Measurements from ENCODE around the gene ZNF573.
A peak's percentile ranks its signal among the peaks of the same experiment; 100 is the strongest.
"Not testable (repeated sequence)": the region's sequence is repeated elsewhere in the genome, so short reads cannot be mapped to it uniquely, and the experiment has no call there.

Gene ZNF573

GRCh38 chr19:37763488-37763887 lies 15.9 kb downstream of the ZNF573 start:
- DNase-seq: no peak
- Histone ChIP-seq H3K27me3 (replicated peaks; ENCODE audit: control insufficient read depth, insufficient read depth, low read length, poor library complexity, severe bottlenecking) (no peaks in the 10 kb centered on the region), H3K4me1 (ENCODE audit: control insufficient read depth, insufficient read depth, low read length, poor library complexity, severe bottlenecking) (no peaks in the 10 kb centered on the region), H3K4me3 (ENCODE audit: insufficient read depth, low read depth, low read length, poor library complexity, severe bottlenecking) (no peak overlapping the region), H3K36me3 (ENCODE audit: control insufficient read depth, insufficient read depth, low read length) (peaks cover 36% of the 10 kb centered on the region), H3K27ac (ENCODE audit: insufficient read depth, low read length, poor library complexity, severe bottlenecking) (no peak overlapping the region), H3K9me3 (ENCODE audit: control insufficient read depth, low read length) (no peaks in the 10 kb centered on the region)

GRCh38 chr19:37757683-37758082 lies 21.7 kb downstream of the ZNF573 start:
- not testable (repeated sequence) for H3K27me3 ChIP-seq (replicated peaks; ENCODE audit: control insufficient read depth, insufficient read depth, low read length, poor library complexity, severe bottlenecking); H3K4me3 ChIP-seq (ENCODE audit: insufficient read depth, low read depth, low read length, poor library complexity, severe bottlenecking); H3K9me3 ChIP-seq (ENCODE audit: control insufficient read depth, low read length); H3K4me1 ChIP-seq (ENCODE audit: control insufficient read depth, insufficient read depth, low read length, poor library complexity, severe bottlenecking); DNase-seq; H3K27ac ChIP-seq (ENCODE audit: insufficient read depth, low read length, poor library complexity, severe bottlenecking)
- peaks cover 11% of the 10 kb centered on the region for H3K36me3 ChIP-seq (ENCODE audit: control insufficient read depth, insufficient read depth, low read length)

- Histone ChIP-seq H3K4me1 (ENCODE audit: control insufficient read depth, insufficient read depth, low read length, poor library complexity, severe bottlenecking) (no peaks in the 10 kb centered on the region), H3K27ac (ENCODE audit: insufficient read depth, low read length, poor library complexity, severe bottlenecking) (no peak overlapping the region), H3K4me3 (ENCODE audit: insufficient read depth, low read depth, low read length, poor library complexity, severe bottlenecking) (no peak overlapping the region), H3K27me3 (replicated peaks; ENCODE audit: control insufficient read depth, insufficient read depth, low read length, poor library complexity, severe bottlenecking) (no peaks in the 10 kb centered on the region), H3K9me3 (ENCODE audit: control insufficient read depth, low read length) (peaks cover 30% of the 10 kb centered on the region), H3K36me3 (ENCODE audit: control insufficient read depth, insufficient read depth, low read length) (peaks cover 31% of the 10 kb centered on the region)
- DNase-seq: no peak
These were observed 41.0 kb downstream of the ZNF573 start for GRCh38 chr19:37738371-37738770.

- Histone ChIP-seq H3K36me3 (ENCODE audit: control insufficient read depth, insufficient read depth, low read length) (no peaks in the 10 kb centered on the region), H3K9me3 (ENCODE audit: control insufficient read depth, low read length) (no peaks in the 10 kb centered on the region), H3K27me3 (replicated peaks; ENCODE audit: control insufficient read depth, insufficient read depth, low read length, poor library complexity, severe bottlenecking) (no peaks in the 10 kb centered on the region), H3K27ac (ENCODE audit: insufficient read depth, low read length, poor library complexity, severe bottlenecking) (no peak overlapping the region), H3K4me3 (ENCODE audit: insufficient read depth, low read depth, low read length, poor library complexity, severe bottlenecking) (no peak overlapping the region), H3K4me1 (ENCODE audit: control insufficient read depth, insufficient read depth, low read length, poor library complexity, severe bottlenecking) (no peaks in the 10 kb centered on the region)
- no peak for DNase-seq
These were observed 54.2 kb downstream of the ZNF573 start for GRCh38 chr19:37725181-37725580.

- Histone ChIP-seq H3K27ac (ENCODE audit: insufficient read depth, low read length, poor library complexity, severe bottlenecking) (peak overlapping the region; percentile 61), H3K4me1 (ENCODE audit: control insufficient read depth, insufficient read depth, low read length, poor library complexity, severe bottlenecking) (peaks cover 10% of the 10 kb centered on the region), H3K9me3 (ENCODE audit: control insufficient read depth, low read length) (no peaks in the 10 kb centered on the region), H3K27me3 (replicated peaks; ENCODE audit: control insufficient read depth, insufficient read depth, low read length, poor library complexity, severe bottlenecking) (no peaks in the 10 kb centered on the region), H3K4me3 (ENCODE audit: insufficient read depth, low read depth, low read length, poor library complexity, severe bottlenecking) (peak overlapping the region; percentile 72), H3K36me3 (ENCODE audit: control insufficient read depth, insufficient read depth, low read length) (no peaks in the 10 kb centered on the region)
- DNase-seq: no peak
These were observed 59.5 kb downstream of the ZNF573 start for GRCh38 chr19:37719927-37720265.

GRCh38 chr19:37719111-37719926 lies 60.1 kb downstream of the ZNF573 start, which contains the start of gene ZNF607:
Gene ZNF607, minus strand, starts transcription at chr19:37719761. Its CDS starts 8,143 bp downstream, at chr19:37711618.
- DNase-seq: peak; percentile 55 to 73 (median 60)
- H3K9me3 ChIP-seq (ENCODE audit: control insufficient read depth, low read length): no peaks in the 10 kb centered on the region
- H3K27ac ChIP-seq (ENCODE audit: insufficient read depth, low read length, poor library complexity, severe bottlenecking): peak within 1 kb of the TSS; percentile 61
- H3K4me1 ChIP-seq (ENCODE audit: control insufficient read depth, insufficient read depth, low read length, poor library complexity, severe bottlenecking): peaks cover 10% of the 10 kb centered on the region
- H3K27me3 ChIP-seq (replicated peaks; ENCODE audit: control insufficient read depth, insufficient read depth, low read length, poor library complexity, severe bottlenecking): no peaks in the 10 kb centered on the region
- no peaks in the 10 kb centered on the region for H3K36me3 ChIP-seq (ENCODE audit: control insufficient read depth, insufficient read depth, low read length)
- peak within 1 kb of the TSS; percentile 72 for H3K4me3 ChIP-seq (ENCODE audit: insufficient read depth, low read depth, low read length, poor library complexity, severe bottlenecking)

- Histone ChIP-seq H3K4me3 (ENCODE audit: insufficient read depth, low read depth, low read length, poor library complexity, severe bottlenecking) (peak overlapping the region; percentile 72), H3K9me3 (ENCODE audit: control insufficient read depth, low read length) (no peaks in the 10 kb centered on the region), H3K27me3 (replicated peaks; ENCODE audit: control insufficient read depth, insufficient read depth, low read length, poor library complexity, severe bottlenecking) (no peaks in the 10 kb centered on the region), H3K4me1 (ENCODE audit: control insufficient read depth, insufficient read depth, low read length, poor library complexity, severe bottlenecking) (peaks cover 10% of the 10 kb centered on the region), H3K27ac (ENCODE audit: insufficient read depth, low read length, poor library complexity, severe bottlenecking) (no peak overlapping the region), H3K36me3 (ENCODE audit: control insufficient read depth, insufficient read depth, low read length) (no peaks in the 10 kb centered on the region)
- DNase-seq: no peak
These were observed 61.1 kb downstream of the ZNF573 start for GRCh38 chr19:37718304-37718703.

GRCh38 chr19:37716140-37716539 lies 63.2 kb downstream of the ZNF573 start:
- Histone ChIP-seq H3K4me1 (ENCODE audit: control insufficient read depth, insufficient read depth, low read length, poor library complexity, severe bottlenecking) (peaks cover 10% of the 10 kb centered on the region), H3K36me3 (ENCODE audit: control insufficient read depth, insufficient read depth, low read length) (peaks cover 8% of the 10 kb centered on the region), H3K4me3 (ENCODE audit: insufficient read depth, low read depth, low read length, poor library complexity, severe bottlenecking) (no peak overlapping the region), H3K9me3 (ENCODE audit: control insufficient read depth, low read length) (no peaks in the 10 kb centered on the region), H3K27me3 (replicated peaks; ENCODE audit: control insufficient read depth, insufficient read depth, low read length, poor library complexity, severe bottlenecking) (no peaks in the 10 kb centered on the region), H3K27ac (ENCODE audit: insufficient read depth, low read length, poor library complexity, severe bottlenecking) (no peak overlapping the region)
- DNase-seq: no peak

GRCh38 chr19:37706052-37706605 lies 73.3 kb downstream of the ZNF573 start:
- no peaks in the 10 kb centered on the region for H3K4me1 ChIP-seq (ENCODE audit: control insufficient read depth, insufficient read depth, low read length, poor library complexity, severe bottlenecking)
- no peak overlapping the region for H3K4me3 ChIP-seq (ENCODE audit: insufficient read depth, low read depth, low read length, poor library complexity, severe bottlenecking)
- DNase-seq: no peak
- peaks cover 20% of the 10 kb centered on the region for H3K36me3 ChIP-seq (ENCODE audit: control insufficient read depth, insufficient read depth, low read length)
- no peaks in the 10 kb centered on the region for H3K27me3 ChIP-seq (replicated peaks; ENCODE audit: control insufficient read depth, insufficient read depth, low read length, poor library complexity, severe bottlenecking)
- H3K27ac ChIP-seq (ENCODE audit: insufficient read depth, low read length, poor library complexity, severe bottlenecking): no peak overlapping the region
- no peaks in the 10 kb centered on the region for H3K9me3 ChIP-seq (ENCODE audit: control insufficient read depth, low read length)

- Histone ChIP-seq H3K4me1 (ENCODE audit: control insufficient read depth, insufficient read depth, low read length, poor library complexity, severe bottlenecking) (no peaks in the 10 kb centered on the region), H3K27me3 (replicated peaks; ENCODE audit: control insufficient read depth, insufficient read depth, low read length, poor library complexity, severe bottlenecking) (no peaks in the 10 kb centered on the region), H3K36me3 (ENCODE audit: control insufficient read depth, insufficient read depth, low read length) (peaks cover 19% of the 10 kb centered on the region), H3K9me3 (ENCODE audit: control insufficient read depth, low read length) (peaks cover 25% of the 10 kb centered on the region), H3K27ac (ENCODE audit: insufficient read depth, low read length, poor library complexity, severe bottlenecking) (no peak overlapping the region), H3K4me3 (ENCODE audit: insufficient read depth, low read depth, low read length, poor library complexity, severe bottlenecking) (no peak overlapping the region)
- no peak for DNase-seq
These were observed 80.3 kb downstream of the ZNF573 start for GRCh38 chr19:37699057-37699456.
